ENCODE results near the gene FAM111A. TPM values are rescaled to one million over a fixed set of nuclear protein-coding genes. Genes with fewer than 3 reads are reported as not detected.
"Not testable (repeated sequence)": the region's sequence is repeated elsewhere in the genome, so short reads cannot be mapped to it uniquely, and the experiment has no call there.

Gene FAM111A, protein sequence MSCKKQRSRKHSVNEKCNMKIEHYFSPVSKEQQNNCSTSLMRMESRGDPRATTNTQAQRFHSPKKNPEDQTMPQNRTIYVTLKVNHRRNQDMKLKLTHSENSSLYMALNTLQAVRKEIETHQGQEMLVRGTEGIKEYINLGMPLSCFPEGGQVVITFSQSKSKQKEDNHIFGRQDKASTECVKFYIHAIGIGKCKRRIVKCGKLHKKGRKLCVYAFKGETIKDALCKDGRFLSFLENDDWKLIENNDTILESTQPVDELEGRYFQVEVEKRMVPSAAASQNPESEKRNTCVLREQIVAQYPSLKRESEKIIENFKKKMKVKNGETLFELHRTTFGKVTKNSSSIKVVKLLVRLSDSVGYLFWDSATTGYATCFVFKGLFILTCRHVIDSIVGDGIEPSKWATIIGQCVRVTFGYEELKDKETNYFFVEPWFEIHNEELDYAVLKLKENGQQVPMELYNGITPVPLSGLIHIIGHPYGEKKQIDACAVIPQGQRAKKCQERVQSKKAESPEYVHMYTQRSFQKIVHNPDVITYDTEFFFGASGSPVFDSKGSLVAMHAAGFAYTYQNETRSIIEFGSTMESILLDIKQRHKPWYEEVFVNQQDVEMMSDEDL
- 0.86 and 1.8 TPM in 2 replicates for polyA plus RNA-seq (2014; cell fraction: cytosol; rRNA removed)
- polyA plus RNA-seq (2014; cell fraction: nucleus; rRNA removed), result 0.59 and 3.1 TPM in 2 replicates

DNA sequence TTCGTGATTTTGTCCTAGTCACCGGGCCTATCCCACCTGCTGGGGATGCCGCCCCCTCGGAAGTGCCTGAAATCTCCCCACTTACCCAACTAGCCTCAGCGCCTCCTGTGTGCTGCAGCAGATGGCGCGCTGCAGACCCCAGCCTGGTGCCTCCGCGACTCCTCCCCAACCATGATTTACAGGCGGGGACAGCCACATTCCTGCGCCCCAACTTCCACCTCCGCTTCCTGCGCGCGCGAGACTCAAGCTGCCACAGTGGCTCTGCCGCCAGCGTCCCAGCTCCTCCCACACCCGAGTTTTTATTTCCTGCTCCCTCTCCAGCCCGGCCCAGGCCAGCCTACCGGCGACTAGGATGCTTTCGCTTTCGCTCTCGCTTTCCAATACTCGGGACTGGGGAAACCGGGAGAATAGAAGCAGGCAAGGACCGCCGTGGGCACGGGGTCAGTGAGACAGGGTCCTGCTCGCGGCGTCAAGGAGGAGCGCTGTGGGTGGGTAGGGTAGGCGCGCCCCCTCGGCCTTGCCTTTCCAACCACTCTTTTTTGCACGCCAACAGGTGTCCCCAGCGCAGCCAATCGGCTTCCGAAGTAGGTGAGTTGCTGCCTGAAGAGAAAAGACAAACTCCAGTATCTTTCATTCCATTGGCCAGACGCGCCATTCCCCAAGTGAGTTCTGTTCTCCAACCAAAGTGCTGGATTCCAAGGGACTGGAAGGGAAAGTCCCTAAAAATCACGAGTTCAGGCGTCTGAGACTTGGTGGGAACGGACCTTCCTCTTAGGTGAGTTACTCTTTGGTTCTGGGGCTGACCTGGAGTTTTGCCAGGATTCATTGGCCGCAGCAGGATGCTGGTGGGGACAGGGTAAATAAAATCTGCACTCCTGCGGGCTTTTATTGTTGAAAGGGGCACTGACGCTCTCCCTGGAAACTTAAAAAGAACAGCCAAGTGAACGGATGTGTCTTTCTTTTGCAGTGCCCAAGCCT lies at the start of gene FAM111A:
FAM111A (plus strand) TSS at position 327 of the 978 bp plus-strand sequence. CDS start 6,017 bp downstream, outside the sequence.
- peak; percentile 22 for DNase-seq (ENCODE audit: low spot score)

DNA sequence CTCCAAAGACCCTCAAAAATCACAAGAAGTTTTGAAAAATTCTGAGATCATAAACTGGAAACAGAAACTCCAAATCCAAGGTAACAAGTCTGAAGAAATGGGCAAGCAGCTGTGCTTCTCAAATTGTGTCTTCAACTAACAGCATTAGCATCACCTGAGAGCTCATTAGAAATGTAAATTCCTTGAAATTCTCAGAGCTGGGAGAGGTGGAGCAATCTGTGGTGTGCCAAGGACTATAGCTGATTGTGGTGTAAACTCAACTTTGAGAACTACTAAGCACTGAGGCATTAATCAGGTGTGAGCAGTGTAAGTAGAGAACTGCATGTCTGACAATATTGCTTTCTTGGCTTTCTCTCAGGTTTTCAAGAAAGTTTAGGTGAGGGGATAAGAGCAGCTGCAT lies 49.1 kb upstream of the FAM111A start:
- DNase-seq (ENCODE audit: low spot score), result not testable (repeated sequence)

DNA sequence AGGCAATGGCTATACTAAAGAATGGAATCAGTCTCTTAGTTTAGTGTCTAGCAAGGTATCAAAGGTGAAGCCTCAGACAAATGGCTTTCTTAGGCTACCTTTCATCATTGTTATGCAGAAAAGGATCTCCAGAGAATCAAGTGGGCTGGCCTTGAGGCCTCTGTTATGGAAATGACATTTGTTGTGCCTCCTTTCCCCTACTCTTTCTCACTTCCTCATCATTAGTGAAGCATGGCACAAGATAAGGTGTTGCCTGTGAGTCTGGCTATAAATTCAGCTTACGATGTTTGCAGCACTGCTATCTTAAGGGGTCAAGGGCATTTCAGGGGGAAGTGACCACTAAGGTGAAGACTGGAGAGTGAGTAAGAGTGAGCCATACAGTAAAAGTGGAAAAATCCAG lies 47.4 kb upstream of the FAM111A start:
- not testable (repeated sequence) for DNase-seq (ENCODE audit: low spot score)

DNA sequence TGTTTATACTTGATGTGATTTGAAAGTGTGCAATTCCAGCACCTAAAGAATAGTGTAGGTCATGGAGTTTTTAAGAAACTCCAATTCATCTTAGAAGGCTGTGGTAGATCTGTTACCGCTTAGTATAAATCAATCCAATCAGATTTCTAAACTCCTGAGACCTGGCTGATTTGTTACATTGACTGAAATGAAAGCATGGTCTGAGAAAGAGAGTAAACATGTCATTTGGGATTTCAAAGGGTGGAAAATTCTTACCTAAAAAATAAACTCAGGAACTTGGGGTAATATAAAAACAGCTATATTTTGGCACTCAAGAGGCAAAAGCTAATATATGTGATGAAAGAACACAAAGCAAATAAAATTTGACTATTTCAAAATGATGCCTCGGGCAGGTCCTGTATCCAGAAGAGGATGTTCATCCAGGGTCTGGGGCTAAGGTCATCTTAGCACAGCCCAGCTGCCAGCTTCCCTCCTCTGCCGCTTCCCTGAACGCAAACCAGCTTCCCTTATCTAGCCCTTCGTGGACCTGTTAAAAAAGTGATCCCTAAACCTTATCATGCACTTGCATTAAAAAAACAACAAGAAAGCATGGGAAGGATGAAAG lies 46.6 kb upstream of the FAM111A start:
- not testable (repeated sequence) for DNase-seq (ENCODE audit: low spot score)

DNA sequence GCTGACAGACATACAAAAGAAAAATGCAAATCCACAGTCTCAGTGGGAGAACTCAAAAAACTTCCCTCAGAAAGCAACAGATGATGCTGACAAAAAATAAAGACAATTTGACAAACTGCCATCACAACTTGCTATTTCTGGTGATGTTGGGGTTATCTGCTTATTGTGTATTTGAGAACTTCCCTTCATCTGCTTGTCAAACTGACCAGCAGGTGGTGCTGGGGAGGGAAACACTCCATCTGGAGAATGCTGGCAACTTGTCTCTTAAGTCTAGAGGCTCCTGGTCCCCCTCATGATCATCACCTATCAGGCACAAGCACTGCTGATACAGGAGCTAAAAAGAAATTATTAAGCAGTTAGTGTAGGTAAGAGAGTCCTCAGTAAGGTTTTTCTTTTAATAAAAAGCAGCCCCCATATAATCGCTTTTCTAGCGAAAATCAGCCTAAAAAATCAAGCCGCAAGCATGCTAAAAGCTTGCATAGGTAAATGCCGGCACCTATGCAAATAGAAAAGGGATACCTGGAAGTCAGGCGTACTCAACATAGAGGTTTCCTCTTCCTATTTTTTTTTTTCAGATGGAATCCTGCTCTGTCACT lies 45.4 kb upstream of the FAM111A start:
- DNase-seq (ENCODE audit: low spot score), result peak; percentile 42

DNA sequence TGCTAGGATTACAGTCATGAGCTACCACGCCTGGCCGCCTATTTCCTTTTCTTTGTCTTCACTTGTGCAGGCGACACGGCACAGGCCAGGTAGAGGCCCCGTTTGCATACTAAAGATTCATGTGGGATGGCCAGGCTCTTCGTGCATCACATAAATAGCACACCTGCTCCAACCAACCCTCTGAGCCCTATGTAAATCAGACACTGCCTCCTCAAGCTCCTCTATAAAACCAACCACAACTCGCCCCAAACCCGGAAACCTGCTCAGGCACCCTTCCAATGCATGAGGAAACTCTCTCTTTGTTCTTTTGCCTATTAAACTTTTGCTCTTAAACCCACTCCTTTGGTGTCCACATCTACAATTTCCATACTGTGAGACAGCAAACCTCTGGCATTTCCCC lies 44.7 kb upstream of the FAM111A start:
- DNase-seq (ENCODE audit: low spot score), result not testable (repeated sequence)

DNA sequence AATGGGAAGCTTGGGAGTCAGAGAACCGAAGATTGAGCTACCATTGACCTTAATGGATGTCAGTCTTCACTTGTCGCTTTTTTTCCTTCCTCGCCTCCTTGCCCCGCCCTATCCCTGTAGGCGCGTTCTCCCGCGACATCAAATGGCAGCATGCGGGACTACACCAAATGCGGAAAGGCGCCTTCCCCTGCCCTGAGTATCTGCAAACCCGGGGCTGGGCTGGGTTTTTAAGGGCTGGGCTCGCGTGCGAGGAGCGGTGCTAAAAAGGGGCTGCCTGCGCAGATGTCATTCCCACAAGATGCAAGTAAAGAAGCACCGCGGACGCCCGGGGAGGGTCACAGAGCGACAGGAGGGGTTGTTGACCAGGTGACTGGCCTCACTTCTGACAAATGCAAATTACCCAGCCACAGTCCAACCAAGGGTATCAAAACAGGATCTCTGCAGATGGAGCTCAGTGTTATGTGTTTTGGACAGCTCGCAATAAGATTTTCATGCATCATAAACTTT lies 40.3 kb upstream of the FAM111A start:
- peak; percentile 21 for DNase-seq (ENCODE audit: low spot score)

DNA sequence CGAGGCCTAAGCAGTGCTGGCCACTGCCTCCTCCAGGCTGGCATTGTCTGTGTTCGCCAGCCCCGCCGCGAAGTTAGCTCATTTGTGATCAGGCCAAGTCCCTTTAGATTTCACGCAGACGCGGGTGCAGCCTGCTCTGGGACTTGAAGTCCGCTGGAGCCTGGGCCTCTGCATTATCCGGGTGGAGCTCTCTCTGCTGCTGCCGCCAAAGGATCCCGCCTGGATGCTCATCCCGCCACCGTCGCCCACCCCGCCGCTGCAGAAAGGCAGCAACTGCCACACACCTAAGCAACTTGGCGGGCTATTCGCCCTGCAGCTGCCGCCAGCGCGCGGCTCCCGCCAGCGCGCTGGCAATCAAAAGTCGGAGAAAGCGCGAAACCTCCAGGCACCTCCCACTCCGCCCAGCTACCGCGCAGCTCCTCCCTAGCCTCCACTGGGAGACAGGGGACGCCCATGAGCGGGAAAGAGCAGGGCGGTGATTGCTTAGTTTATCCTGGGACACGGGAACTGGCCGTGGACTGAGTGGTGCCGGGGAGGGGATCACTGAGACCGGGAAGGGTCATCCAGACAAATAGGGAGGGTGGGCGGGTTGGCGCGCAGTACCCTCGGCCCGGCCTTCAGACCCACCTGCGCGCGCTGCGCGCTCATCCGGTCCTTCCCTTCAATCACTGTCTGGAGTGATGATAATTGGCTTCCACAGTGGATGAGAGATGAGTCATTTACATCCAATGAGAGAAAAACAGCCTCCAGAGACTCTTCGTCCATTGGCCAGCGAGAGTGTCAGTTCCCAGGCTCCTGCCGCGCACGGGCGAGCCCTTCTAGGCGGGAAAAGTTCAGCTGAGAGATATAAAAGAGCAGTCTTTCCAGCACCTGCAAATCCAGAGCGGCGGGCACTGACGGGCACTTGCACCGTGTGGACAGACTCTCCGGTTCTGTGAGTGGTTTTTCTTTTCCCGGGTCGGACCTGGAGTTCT lies 36.0 kb upstream of the FAM111A start, which contains the start of gene FAM111B:
FAM111B (plus strand) TSS at position 875 of the 974 bp plus-strand sequence. CDS start 2,389 bp downstream, outside the sequence.
- peak; percentile 80 for DNase-seq (ENCODE audit: low spot score)

DNA sequence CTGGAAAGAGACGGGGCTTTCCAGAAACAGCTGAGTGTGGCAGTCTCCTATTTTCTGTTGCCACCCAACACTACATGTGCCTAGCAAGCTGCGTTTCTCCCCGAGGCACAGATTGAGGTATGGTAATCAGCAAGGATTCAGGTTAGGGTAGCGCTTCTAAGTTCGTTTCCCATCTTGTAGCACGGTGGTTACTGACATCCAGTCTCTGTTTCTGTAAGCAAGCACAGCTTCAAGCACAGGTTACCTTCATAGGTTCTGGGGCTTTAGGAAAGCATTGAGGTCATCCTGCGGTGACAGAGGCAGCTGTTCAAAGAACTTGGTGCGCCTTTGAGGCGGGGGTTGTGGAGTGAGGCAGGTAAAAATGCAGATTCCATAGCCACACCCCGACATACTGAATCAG lies 34.9 kb upstream of the FAM111A start:
- DNase-seq (ENCODE audit: low spot score), result not testable (repeated sequence)

DNA sequence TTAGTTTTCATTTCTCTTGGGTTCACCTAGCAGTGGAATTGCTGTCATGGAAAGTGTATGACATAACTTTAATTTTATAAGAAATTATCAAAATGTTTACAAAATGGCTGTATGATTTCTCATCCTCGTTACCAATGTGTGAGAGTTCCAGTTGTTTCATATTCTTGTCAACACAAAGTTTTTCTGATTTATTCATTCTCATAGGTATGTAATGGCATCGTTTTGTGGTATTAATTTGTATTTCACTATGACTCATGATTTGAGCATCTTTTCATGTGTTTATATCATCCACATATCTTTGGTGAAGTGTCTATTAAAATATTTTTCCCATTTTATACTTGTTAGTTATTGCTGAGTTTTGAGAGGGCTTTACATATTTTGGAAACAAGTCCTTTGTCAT lies 30.2 kb upstream of the FAM111A start:
- no peak for DNase-seq (ENCODE audit: low spot score)

DNA sequence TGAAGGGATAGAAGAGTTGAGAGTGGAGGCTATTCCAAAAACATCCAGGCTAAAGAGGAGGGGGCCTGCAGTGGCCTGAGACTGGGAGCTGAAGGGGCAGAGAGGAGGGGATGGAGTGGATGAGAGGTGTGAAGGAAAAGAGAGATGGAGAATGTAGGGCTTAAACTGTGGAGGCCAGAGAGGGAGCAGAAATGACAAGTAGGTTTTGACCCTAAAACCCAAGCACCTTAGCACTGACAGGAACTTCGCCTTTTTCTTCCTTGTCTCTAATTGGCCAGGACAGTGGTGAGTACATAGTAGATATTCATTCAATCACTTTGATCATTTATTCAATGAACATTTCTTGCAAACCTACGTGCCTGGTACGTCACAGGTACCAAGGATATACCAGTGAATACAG lies 28.3 kb upstream of the FAM111A start:
- DNase-seq (ENCODE audit: low spot score), result no peak

DNA sequence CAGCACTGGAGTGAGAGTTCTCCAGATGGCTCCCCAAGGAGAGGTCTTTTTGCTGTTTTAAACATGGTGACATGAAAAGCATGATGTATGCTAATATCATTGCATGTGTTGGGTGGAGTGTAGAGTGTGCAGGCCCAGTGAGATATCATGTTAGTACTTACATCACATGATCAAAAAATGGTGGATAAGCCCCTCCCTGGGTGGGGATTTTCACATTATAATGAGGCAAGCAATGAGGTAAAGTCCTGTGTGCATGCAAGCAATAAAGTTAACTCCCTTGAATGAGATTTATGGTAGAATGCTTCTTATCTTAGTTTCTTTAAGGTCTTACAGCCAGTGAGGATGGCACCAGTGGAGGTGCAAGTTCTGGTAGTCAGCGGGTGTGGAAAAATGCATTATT lies 27.1 kb upstream of the FAM111A start:
- no peak for DNase-seq (ENCODE audit: low spot score)

DNA sequence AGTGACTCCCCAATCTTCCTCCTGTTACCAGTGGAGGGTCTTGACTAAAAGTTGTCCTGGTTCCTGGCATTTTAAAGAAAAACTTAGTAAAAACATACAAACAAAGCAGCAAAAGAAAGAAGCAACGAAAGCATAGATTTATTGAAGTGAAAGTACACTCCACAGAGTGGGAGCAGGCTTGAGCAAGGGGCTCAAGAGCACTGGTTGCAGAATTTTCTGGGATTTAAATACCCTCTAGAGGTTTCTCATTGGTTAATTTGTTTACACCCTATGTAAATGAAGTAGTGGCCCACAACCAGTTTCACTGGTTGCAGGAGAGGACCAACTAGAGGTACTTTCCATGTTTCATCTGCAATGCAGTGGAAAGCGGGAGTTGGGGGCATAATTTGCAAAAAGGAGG lies 24.9 kb upstream of the FAM111A start:
- no peak for DNase-seq (ENCODE audit: low spot score)

DNA sequence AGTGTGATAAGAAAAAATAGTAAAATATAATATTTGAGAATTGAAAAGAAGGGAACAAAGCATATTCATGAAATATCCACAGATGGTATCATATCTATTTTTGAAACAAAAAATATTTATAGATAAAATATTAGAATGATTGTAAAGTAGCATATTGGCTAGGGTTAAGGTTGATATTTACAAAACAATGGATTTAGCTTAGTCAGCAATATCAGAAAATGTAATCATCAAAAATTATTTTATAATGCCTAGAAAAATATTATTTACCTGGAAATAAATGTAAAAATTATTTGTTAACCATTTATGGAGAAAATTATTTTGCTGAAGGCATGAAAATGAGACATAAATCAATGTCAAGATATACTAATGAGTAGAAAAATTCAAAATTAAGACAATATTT lies 22.8 kb upstream of the FAM111A start:
- DNase-seq (ENCODE audit: low spot score), result no peak

DNA sequence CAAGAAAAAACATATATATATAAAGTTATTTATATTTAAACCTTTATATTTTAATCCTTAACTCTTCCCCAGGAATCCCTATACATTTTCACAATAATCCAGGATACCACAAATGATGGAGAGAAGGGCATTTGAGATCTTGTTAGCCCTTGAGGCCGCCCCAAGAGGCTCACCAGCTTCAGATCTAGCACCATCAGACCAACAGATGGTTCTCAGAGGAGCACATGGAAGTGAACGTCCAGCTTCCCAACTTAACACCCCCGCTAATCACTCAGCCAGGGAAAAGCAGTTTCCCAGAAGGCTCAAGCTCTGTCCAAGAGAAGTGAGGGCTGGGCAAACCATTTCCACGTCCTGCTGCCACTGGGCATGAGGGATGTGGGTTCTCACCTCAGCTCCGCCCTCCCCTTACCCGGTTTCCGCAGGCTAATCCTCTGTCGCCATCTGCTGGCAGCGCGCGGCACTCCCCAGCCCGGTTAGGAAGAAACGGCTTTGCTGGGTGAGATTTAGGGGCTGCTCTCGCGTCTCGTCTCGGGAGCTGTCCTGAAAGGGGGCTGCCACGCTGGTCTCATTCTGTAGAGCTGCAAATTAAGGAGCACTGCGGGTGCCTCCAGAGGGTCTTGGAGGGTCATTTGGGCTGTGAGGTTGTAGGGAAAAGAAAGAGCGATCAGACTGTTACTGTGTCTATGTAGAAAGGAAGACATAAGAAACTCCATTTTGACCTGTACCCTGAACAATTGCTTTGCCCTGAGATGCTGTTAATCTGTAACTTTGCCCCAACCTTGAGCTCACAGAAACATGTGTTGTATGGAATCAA lies 6.8 kb upstream of the FAM111A start:
- peak; percentile 66 for DNase-seq (ENCODE audit: low spot score)

DNA sequence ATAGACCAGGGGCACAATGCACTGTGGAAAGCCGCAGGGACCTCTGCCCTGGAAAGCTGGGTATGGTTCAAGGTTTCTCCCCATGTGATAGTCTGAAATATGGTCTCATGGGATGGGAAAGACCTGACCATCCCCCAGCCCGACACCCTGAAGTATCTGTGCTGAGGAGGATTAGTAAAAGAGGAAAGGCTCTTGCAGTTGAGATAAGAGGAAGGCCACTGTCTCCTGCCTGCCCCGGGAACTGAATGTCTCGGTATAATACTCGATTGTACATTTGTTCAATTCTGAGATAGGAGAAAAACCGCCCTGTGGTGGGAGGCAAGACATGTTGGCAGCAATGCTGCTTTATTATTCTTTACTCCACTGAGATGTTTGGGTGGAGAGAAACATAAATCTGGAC lies 6.1 kb upstream of the FAM111A start:
- not testable (repeated sequence) for DNase-seq (ENCODE audit: low spot score)

DNA sequence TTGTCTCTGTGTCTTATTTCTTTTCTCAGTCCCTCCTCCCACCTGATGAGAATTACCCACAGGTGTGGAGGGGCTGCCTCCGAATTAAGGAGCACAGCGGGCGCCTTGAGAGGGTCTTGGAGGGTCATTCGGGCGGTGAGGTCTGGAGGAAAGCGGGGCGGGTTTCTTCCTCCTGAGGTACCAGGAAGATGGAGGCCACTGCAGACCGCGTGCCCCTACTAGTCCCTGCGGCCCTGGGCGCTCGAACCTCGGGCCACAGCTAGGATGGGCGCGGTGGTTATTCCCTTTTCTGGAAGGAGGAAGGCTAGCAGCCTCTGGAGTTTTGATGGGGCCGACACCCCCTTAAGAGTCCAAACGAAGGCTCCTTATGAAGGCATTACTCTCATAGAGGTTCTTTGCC lies 5.5 kb upstream of the FAM111A start:
- DNase-seq (ENCODE audit: low spot score), result no peak

DNA sequence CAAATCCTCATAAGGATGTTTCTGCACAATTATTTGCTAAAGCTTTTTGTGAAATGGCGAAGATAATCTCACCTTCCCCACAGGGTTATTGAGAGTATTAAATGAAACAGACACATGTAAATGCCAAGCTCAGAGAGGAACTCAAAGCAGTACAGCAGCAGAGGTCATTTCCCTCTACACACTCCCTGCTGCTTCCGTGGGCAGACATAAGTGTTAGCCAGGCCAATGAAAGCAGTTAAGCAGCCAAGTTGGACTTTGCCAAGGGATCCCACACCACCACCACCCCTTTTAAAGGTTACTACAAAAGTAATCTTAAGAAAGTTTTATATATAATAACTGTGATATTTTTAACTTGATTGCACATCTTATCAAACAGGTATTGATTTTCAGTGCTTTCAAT lies 4.0 kb upstream of the FAM111A start:
- DNase-seq (ENCODE audit: low spot score), result no peak
